ENCODE data around the gene HPS6.
A peak's percentile ranks its signal among the peaks of the same experiment; 100 is the strongest.
"Not testable (repeated sequence)": the region's sequence is repeated elsewhere in the genome, so short reads cannot be mapped to it uniquely, and the experiment has no call there.

HPS6 gene

DNA sequence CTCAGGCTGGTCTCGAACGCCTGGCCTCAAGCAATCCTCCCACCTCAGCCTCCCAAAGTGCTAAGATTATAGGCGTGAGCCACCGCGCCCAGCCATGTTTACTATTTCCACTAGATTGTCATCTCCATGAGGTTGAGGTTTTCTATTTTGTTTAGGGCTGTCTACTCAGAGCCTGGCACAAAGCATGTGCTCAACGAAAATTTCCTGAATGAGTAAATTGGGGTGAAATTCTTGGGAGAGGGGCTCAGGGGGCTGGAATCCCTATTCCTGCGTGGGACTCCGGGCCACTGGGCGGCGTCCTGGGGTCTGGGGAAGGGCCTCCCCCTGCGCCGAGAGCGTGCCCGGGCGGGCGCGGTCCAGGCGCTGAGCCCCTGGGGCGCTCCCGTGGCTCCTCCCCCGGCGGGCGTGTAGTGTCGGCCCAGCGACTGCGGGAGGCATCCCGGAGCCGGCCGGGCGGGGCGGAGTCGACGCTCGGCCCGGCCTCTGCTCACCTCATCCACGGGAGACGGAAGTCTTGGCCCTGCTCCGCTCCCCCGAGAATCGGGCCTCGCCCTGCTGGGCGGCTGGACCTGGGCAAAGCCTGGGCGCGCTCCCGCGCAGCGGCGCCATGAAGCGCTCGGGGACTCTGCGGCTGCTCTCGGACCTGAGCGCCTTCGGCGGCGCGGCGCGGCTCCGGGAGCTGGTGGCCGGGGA, at the start of gene HPS6:
HPS6 (plus strand) TSS at position 482 of the 693 bp plus-strand sequence; CDS start at position 608, 126 bp downstream.
- Histone ChIP-seq H3K27ac (ENCODE audit: low read length) (peak within 1 kb of the TSS; percentile 84), H3K9ac (ENCODE audit: low read length in 2 of 2) (peak within 1 kb of the TSS; percentile 87), H3K4me1 (ENCODE audit: control insufficient read depth, insufficient read depth, low read length) (peaks cover 33% of the 10 kb centered on the region), H3K4me3 (ENCODE audit: low read length in 2 of 2) (peak within 1 kb of the TSS; percentile 84 to 86), H3K9me3 (ENCODE audit: control insufficient read depth in 2 of 2, low read length in 2 of 2) (no peaks in the 10 kb centered on the region), H3K27me3 (ENCODE audit: control insufficient read depth in 1 of 2, insufficient read depth in 2 of 2, low read length in 2 of 2) (no peaks in the 10 kb centered on the region), H3K36me3 (ENCODE audit: control insufficient read depth in 2 of 2, insufficient read depth in 2 of 2, low read length in 2 of 2) (peaks cover 3 to 13% of the 10 kb centered on the region in 2 donors)

DNA sequence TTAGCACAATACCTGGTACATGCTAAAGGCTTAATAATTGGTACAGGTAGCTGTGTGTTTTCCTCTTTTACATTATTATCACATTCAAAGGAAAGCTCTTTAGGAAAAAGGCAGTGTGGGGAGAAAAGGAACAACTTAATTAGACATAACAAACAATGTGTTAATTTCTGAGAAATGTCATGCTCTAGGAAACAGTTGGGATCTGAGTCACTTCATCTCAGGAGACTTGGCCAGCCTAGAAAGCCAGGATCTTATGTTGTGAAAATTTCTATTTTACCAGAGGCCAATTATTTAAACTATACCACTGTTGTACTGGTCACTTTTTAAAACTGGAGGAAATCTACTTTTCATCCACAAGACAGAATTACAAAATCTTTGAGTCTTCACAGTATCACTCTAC, 48.7 kb upstream of the HPS6 start:
- H3K27me3 ChIP-seq (ENCODE audit: control insufficient read depth in 1 of 2, insufficient read depth in 2 of 2, low read length in 2 of 2) = no peaks in the 10 kb centered on the region
- no peaks in the 10 kb centered on the region for H3K9me3 ChIP-seq (ENCODE audit: control insufficient read depth in 2 of 2, low read length in 2 of 2)
- no peak overlapping the region for H3K9ac ChIP-seq (ENCODE audit: low read length in 2 of 2)
- peaks cover 11 to 24% of the 10 kb centered on the region in 2 donors for H3K36me3 ChIP-seq (ENCODE audit: control insufficient read depth in 2 of 2, insufficient read depth in 2 of 2, low read length in 2 of 2)
- H3K27ac ChIP-seq (ENCODE audit: low read length) = no peak overlapping the region
- no peaks in the 10 kb centered on the region for H3K4me1 ChIP-seq (ENCODE audit: control insufficient read depth, insufficient read depth, low read length)
- no peak overlapping the region for H3K4me3 ChIP-seq (ENCODE audit: low read length in 2 of 2)

DNA sequence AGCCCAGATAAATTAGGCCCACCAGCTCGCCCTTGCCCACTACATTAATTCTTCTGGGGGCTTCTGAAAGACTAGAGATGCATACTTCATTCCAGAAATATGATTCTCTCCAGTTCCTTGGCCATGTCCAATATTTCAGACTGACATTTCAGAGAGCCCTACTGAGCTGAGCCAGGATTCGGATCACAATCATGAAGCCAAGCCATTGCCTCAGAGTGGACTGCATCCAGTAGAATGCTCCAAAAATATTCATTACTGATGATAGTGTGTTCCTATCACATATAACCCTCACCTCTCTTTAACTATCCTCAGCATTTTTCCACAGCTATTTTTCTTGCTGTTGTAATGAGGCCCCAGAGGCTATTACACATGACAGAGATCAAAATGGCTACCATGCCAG, 47.9 kb upstream of the HPS6 start:
- Histone ChIP-seq H3K36me3 (ENCODE audit: control insufficient read depth in 2 of 2, insufficient read depth in 2 of 2, low read length in 2 of 2) (peaks cover 11 to 24% of the 10 kb centered on the region in 2 donors), H3K9ac (ENCODE audit: low read length in 2 of 2) (no peak overlapping the region), H3K4me1 (ENCODE audit: control insufficient read depth, insufficient read depth, low read length) (no peaks in the 10 kb centered on the region), H3K4me3 (ENCODE audit: low read length in 2 of 2) (no peak overlapping the region), H3K27me3 (ENCODE audit: control insufficient read depth in 1 of 2, insufficient read depth in 2 of 2, low read length in 2 of 2) (no peaks in the 10 kb centered on the region), H3K27ac (ENCODE audit: low read length) (no peak overlapping the region), H3K9me3 (ENCODE audit: control insufficient read depth in 2 of 2, low read length in 2 of 2) (no peaks in the 10 kb centered on the region)

DNA sequence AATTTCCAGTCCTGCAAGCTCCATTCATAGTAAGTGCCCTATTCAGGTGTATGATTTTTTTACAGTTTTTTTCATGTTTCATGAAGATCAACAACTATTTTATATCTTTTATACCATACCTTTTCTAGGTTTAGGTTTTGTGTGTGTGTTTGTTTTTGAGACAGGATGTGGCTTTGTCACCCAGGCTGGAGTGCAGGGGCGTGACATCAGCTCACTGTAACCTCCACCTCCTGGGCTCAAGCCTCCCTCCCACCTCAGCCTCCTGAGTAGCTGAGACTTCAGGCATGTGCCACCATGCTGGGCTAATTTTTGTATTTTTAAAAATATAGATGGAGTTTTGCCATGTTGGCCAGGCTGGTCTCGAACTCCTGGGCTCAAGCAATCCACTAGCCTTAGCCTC, 44.2 kb upstream of the HPS6 start:
- no peaks in the 10 kb centered on the region for H3K4me1 ChIP-seq (ENCODE audit: control insufficient read depth, insufficient read depth, low read length)
- peaks cover 7 to 27% of the 10 kb centered on the region in 2 donors for H3K36me3 ChIP-seq (ENCODE audit: control insufficient read depth in 2 of 2, insufficient read depth in 2 of 2, low read length in 2 of 2)

DNA sequence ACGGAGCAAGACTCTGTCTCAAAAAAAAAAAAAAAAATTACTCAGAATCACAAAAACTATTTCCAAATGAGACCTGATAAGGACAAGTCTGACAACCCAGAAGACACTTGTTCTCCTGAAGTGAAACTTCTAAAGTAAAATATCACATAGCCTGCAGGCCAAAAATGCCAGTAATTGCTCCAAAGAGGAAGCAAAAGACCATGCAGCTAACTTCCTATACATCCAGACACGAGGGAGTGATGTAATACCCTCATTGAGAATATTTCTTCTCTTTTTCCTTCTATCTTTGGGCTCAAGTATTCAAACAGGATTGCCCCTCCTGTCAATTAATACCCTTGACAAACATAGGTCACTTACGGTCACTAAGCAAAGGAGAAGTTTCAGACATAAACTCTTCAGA, 40.4 kb upstream of the HPS6 start:
- H3K9me3 ChIP-seq (ENCODE audit: control insufficient read depth in 2 of 2, low read length in 2 of 2) = no peaks in the 10 kb centered on the region
- H3K9ac ChIP-seq (ENCODE audit: low read length in 2 of 2) = no peak overlapping the region
- H3K27ac ChIP-seq (ENCODE audit: low read length) = no peak overlapping the region
- H3K4me3 ChIP-seq (ENCODE audit: low read length in 2 of 2) = no peak overlapping the region
- no peaks in the 10 kb centered on the region for H3K4me1 ChIP-seq (ENCODE audit: control insufficient read depth, insufficient read depth, low read length)
- H3K27me3 ChIP-seq (ENCODE audit: control insufficient read depth in 1 of 2, insufficient read depth in 2 of 2, low read length in 2 of 2) = no peaks in the 10 kb centered on the region
- peaks cover 15 to 20% of the 10 kb centered on the region in 2 donors for H3K36me3 ChIP-seq (ENCODE audit: control insufficient read depth in 2 of 2, insufficient read depth in 2 of 2, low read length in 2 of 2)

More for the DNA sequence above, 44.2 kb upstream of the HPS6 start:
- Histone ChIP-seq H3K27ac (ENCODE audit: low read length) (no peak overlapping the region), H3K4me3 (ENCODE audit: low read length in 2 of 2) (no peak overlapping the region), H3K27me3 (ENCODE audit: control insufficient read depth in 1 of 2, insufficient read depth in 2 of 2, low read length in 2 of 2) (no peaks in the 10 kb centered on the region), H3K9ac (ENCODE audit: low read length in 2 of 2) (no peak overlapping the region), H3K9me3 (ENCODE audit: control insufficient read depth in 2 of 2, low read length in 2 of 2) (no peaks in the 10 kb centered on the region)

DNA sequence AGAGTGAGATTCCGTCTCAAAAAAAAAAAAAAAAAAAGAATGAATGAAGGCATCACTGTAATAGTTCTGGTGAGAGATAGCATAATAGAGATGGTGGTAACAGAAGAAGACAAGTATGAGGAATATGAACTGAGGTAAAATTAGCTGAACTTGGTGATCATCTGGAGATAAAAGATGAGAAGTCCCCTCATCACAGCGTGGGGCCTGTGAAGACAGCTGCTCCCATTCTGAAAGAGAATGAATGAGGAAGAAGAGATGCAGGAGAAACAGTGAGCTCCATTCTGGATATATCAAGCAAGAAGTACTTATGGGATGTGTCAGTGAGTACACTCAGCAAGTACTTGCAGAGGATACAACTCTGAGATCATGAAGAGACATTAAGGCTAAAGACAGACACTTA, 37.9 kb upstream of the HPS6 start:
- no peak overlapping the region for H3K27ac ChIP-seq (ENCODE audit: low read length)
- H3K9me3 ChIP-seq (ENCODE audit: control insufficient read depth in 2 of 2, low read length in 2 of 2) = no peaks in the 10 kb centered on the region
- H3K4me3 ChIP-seq (ENCODE audit: low read length in 2 of 2) = no peak overlapping the region
- no peaks in the 10 kb centered on the region for H3K27me3 ChIP-seq (ENCODE audit: control insufficient read depth in 1 of 2, insufficient read depth in 2 of 2, low read length in 2 of 2)
- H3K9ac ChIP-seq (ENCODE audit: low read length in 2 of 2) = no peak overlapping the region
- peaks cover 13 to 23% of the 10 kb centered on the region in 2 donors for H3K36me3 ChIP-seq (ENCODE audit: control insufficient read depth in 2 of 2, insufficient read depth in 2 of 2, low read length in 2 of 2)
- H3K4me1 ChIP-seq (ENCODE audit: control insufficient read depth, insufficient read depth, low read length) = no peaks in the 10 kb centered on the region

DNA sequence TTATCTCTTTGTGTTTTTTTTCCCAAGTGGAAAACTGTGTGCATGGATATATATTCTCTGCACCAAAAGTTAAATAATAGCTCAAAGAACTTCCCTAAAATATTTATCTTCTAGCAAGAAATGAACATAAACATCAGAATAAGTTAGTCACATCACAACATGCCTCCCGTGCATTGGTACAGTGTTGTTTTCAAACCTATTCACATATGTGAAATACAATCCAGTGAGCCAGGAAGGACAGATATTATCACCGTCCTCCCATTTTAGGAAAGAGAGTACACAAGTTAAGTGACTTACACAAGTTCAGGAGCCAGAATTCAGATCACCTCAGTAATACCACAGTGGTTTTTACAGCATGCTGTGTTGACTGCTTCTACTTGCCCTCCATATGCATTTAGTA, 31.4 kb upstream of the HPS6 start:
- Histone ChIP-seq H3K27ac (ENCODE audit: low read length) (no peak overlapping the region), H3K4me1 (ENCODE audit: control insufficient read depth, insufficient read depth, low read length) (no peaks in the 10 kb centered on the region), H3K9ac (ENCODE audit: low read length in 2 of 2) (no peak overlapping the region), H3K27me3 (ENCODE audit: control insufficient read depth in 1 of 2, insufficient read depth in 2 of 2, low read length in 2 of 2) (no peaks in the 10 kb centered on the region), H3K36me3 (ENCODE audit: control insufficient read depth in 2 of 2, insufficient read depth in 2 of 2, low read length in 2 of 2) (peaks cover 10 to 18% of the 10 kb centered on the region in 2 donors), H3K9me3 (ENCODE audit: control insufficient read depth in 2 of 2, low read length in 2 of 2) (no peaks in the 10 kb centered on the region), H3K4me3 (ENCODE audit: low read length in 2 of 2) (no peak overlapping the region)

DNA sequence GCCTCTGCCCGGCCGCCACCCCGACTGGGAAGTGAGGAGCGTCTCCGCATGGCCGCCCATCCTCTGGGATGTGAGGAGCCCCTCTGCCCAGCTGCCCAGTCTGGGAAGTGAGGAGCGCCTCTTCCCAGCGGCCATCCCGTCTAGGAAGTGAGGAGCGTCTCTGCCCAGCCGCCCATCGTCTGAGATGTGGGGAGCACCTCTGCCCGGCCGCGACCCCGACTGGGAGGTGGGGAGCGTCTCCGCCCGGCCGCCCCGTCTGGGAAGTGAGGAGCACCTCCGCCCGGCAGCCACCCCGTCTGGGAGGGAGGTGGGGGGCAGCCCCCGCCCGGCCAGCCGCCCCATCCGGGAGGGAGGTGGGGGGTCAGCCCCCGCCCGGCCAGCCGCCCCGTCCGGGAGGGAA, 29.3 kb upstream of the HPS6 start:
- not testable (repeated sequence) for H3K27ac ChIP-seq (ENCODE audit: low read length); H3K9ac ChIP-seq (ENCODE audit: low read length in 2 of 2); H3K4me1 ChIP-seq (ENCODE audit: control insufficient read depth, insufficient read depth, low read length); H3K4me3 ChIP-seq (ENCODE audit: low read length in 2 of 2); H3K27me3 ChIP-seq (ENCODE audit: control insufficient read depth in 1 of 2, insufficient read depth in 2 of 2, low read length in 2 of 2); H3K9me3 ChIP-seq (ENCODE audit: control insufficient read depth in 2 of 2, low read length in 2 of 2)
- H3K36me3 ChIP-seq (ENCODE audit: control insufficient read depth in 2 of 2, insufficient read depth in 2 of 2, low read length in 2 of 2) = peaks cover 5 to 22% of the 10 kb centered on the region in 2 donors

DNA sequence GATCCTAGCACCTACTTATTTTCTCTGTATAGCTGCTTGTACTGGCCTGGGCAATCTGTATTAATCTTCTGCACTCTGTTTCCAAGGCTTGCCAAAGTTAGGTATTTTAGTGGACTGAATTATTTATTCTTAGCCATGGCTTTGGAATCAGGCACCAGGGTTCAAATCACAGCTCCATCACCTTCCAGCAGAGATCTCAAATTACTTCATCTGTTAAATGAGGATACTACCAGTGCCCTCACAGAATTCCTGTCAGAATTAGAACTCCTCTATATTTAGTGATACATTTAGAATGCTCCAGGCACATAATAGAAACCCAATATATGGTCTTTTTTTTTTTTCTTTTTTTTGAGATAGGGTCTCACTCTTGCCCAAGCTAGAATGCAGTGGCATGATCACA, 26.7 kb upstream of the HPS6 start:
- no peaks in the 10 kb centered on the region for H3K27me3 ChIP-seq (ENCODE audit: control insufficient read depth in 1 of 2, insufficient read depth in 2 of 2, low read length in 2 of 2)
- H3K27ac ChIP-seq (ENCODE audit: low read length) = no peak overlapping the region
- H3K4me1 ChIP-seq (ENCODE audit: control insufficient read depth, insufficient read depth, low read length) = no peaks in the 10 kb centered on the region
- peaks cover 2 to 13% of the 10 kb centered on the region in 2 donors for H3K36me3 ChIP-seq (ENCODE audit: control insufficient read depth in 2 of 2, insufficient read depth in 2 of 2, low read length in 2 of 2)
- H3K4me3 ChIP-seq (ENCODE audit: low read length in 2 of 2) = no peak overlapping the region
- no peak overlapping the region for H3K9ac ChIP-seq (ENCODE audit: low read length in 2 of 2)
- no peaks in the 10 kb centered on the region for H3K9me3 ChIP-seq (ENCODE audit: control insufficient read depth in 2 of 2, low read length in 2 of 2)

DNA sequence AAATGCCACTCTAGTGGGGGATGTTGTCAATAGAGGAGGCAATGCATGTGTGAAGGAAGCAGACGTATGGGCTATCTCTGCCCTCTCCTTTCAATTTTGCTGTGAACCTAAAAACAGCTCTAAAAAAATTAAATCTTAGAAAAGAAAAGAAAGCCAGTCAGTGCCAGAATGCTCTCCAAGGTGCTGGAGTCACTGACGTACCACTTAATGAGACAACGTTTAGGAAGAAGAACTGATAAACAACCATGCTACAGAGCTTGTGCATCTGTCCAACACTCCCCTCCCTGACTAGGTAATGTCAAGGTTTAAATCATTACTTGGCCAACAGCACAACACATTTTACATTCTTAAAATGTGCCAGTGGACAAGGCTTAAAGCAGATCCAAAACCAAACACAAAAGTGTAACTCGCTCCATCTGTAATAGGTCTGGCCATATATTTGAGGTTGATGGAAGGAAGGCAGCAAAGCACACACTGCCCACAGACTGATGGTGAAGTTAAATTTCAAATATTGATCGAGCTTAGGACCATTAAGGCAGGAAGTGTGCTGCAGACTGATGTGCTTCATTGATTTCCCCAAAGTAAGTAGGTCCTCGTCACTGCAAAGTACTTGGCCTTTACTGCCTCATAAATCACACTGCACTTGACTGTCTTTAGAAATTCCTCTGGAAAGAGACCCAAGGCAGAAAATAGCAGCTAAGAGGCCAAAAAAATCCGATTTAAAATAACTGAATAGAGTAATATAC, 24.7 kb upstream of the HPS6 start:
- H3K9ac ChIP-seq (ENCODE audit: low read length in 2 of 2) = no peak overlapping the region
- peaks cover 2 to 8% of the 10 kb centered on the region in 2 donors for H3K36me3 ChIP-seq (ENCODE audit: control insufficient read depth in 2 of 2, insufficient read depth in 2 of 2, low read length in 2 of 2)
- H3K4me3 ChIP-seq (ENCODE audit: low read length in 2 of 2) = no peak overlapping the region
- H3K4me1 ChIP-seq (ENCODE audit: control insufficient read depth, insufficient read depth, low read length) = no peaks in the 10 kb centered on the region
- no peaks in the 10 kb centered on the region for H3K27me3 ChIP-seq (ENCODE audit: control insufficient read depth in 1 of 2, insufficient read depth in 2 of 2, low read length in 2 of 2)
- no peaks in the 10 kb centered on the region for H3K9me3 ChIP-seq (ENCODE audit: control insufficient read depth in 2 of 2, low read length in 2 of 2)
- no peak overlapping the region for H3K27ac ChIP-seq (ENCODE audit: low read length)

DNA sequence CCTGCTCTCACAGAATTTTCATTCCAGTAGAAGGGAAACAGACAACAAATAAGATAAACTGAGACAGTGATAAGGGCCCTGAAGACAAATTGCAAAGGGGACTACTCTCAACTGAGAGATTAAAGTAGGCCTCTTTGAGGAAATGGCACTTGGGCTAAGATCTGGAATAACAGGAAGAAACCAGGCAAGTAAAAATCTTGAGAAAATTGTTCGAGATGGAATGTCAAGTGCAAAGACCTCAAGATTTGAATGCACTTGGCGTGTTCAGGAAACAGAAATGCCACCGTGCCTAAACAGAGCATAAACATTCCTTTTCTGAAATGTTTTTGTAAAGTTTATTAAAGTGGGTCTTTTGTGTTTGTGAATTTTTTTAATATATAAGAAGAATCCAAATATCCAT, 19.9 kb upstream of the HPS6 start:
- H3K36me3 ChIP-seq (ENCODE audit: control insufficient read depth in 2 of 2, insufficient read depth in 2 of 2, low read length in 2 of 2) = no peaks in the 10 kb centered on the region
- H3K4me1 ChIP-seq (ENCODE audit: control insufficient read depth, insufficient read depth, low read length) = no peaks in the 10 kb centered on the region
- no peak overlapping the region for H3K9ac ChIP-seq (ENCODE audit: low read length in 2 of 2)
- no peaks in the 10 kb centered on the region for H3K27me3 ChIP-seq (ENCODE audit: control insufficient read depth in 1 of 2, insufficient read depth in 2 of 2, low read length in 2 of 2)
- H3K9me3 ChIP-seq (ENCODE audit: control insufficient read depth in 2 of 2, low read length in 2 of 2) = no peaks in the 10 kb centered on the region
- H3K27ac ChIP-seq (ENCODE audit: low read length) = no peak overlapping the region
- H3K4me3 ChIP-seq (ENCODE audit: low read length in 2 of 2) = no peak overlapping the region
